PC-3 (cell line): ENCODE results near the gene EPS8. TPM values are rescaled to one million over a fixed set of nuclear protein-coding genes. Genes with fewer than 3 reads are reported as not detected.

ENCODE experiments used
- ATAC-seq: fragments of 200-7000 bp; cut with Tn5 transposase; 2 replicates; pipeline ENCODE4 v1.9.1; 2020; ENCODE audit warnings: mild to moderate bottlenecking, moderate library complexity
- BruUV-seq: library from RNA; stranded (reverse); fragments of 400-500 nt; replicated peaks from 2 replicates; lab custom pipeline; 2021; lab: Mats Ljungman, UMichigan
- CTCF ChIA-PET: fragments of 300-600 bp; sonication (Branson Sonifier 250); formaldehyde crosslinking; loops from one replicate; lab custom pipeline; 2022; ENCODE audit warnings: antibody characterized with exemption; lab: Charles Lee
- POLR2A ChIA-PET: fragments of 300-600 bp; sonication (Branson Sonifier 250); formaldehyde crosslinking; loops from one replicate; lab custom pipeline; 2022; ENCODE audit warnings: antibody characterized with exemption; ENCODE audit not compliant: unreplicated experiment; lab: Charles Lee
- DNase-seq: peaks from one replicate; pipeline ENCODE4 v3.0.0-alpha.2; 2015
- H2AFZ ChIP-seq: fragments of 300-600 bp; sonication (generic); 2 replicates; pipeline ENCODE4 v1.6.0; 2016; ENCODE audit warnings: antibody characterized with exemption, low read length
- H3F3A ChIP-seq: fragments of 300-600 bp; sonication (generic); one replicate; pipeline ENCODE4 v1.6.0; 2017; ENCODE audit warnings: antibody characterized with exemption, low read length, control low read depth, mild to moderate bottlenecking; ENCODE audit not compliant: unreplicated experiment
- H3K27ac ChIP-seq: fragments of 300-600 bp; sonication (generic); 2 replicates; pipeline ENCODE4 v1.5.1; 2016; ENCODE audit warnings: mild to moderate bottlenecking, low read length
- H3K27me3 ChIP-seq: fragments of 300-600 bp; sonication (generic); 2 replicates; pipeline ENCODE4 v1.6.1; 2016; ENCODE audit warnings: low read length, mixed read lengths
- H3K36me3 ChIP-seq: fragments of 300-600 bp; sonication (generic); 2 replicates; pipeline ENCODE4 v1.6.1; 2016; ENCODE audit warnings: low read depth, mixed run types, low read length, mixed read lengths
- H3K4me1 ChIP-seq: fragments of 300-600 bp; sonication (generic); 2 replicates; pipeline ENCODE4 v1.5.1; 2016; ENCODE audit warnings: low read length; ENCODE audit not compliant: insufficient read depth
- H3K4me2 ChIP-seq: fragments of 300-600 bp; sonication (generic); 2 replicates; pipeline ENCODE4 v1.6.0; 2016; ENCODE audit warnings: low read length
- H3K4me3 ChIP-seq: fragments of 300-600 bp; sonication (generic); 2 replicates; pipeline ENCODE4 v1.5.1; 2016; ENCODE audit warnings: mild to moderate bottlenecking, low read length, mixed read lengths
- H3K79me2 ChIP-seq: fragments of 300-600 bp; sonication (generic); 2 replicates; pipeline ENCODE4 v1.6.1; 2017; ENCODE audit warnings: low read length, mixed read lengths
- H3K9ac ChIP-seq: fragments of 300-600 bp; sonication (generic); 2 replicates; pipeline ENCODE4 v1.6.0; 2016; ENCODE audit warnings: mild to moderate bottlenecking, low read length
- H3K9me2 ChIP-seq: fragments of 300-600 bp; sonication (generic); replicated peaks from 2 replicates; pipeline ENCODE4 v1.6.1; 2016; ENCODE audit warnings: mixed run types, low read length, mixed read lengths
- H3K9me3 ChIP-seq: fragments of 300-600 bp; sonication (generic); 2 replicates; pipeline ENCODE4 v1.6.1; 2016; ENCODE audit warnings: low read length, mixed read lengths
- H4K20me1 ChIP-seq: fragments of 300-600 bp; sonication (generic); 2 replicates; pipeline ENCODE4 v1.6.1; 2016; ENCODE audit warnings: low read length, mixed read lengths
- CTCF ChIP-seq: fragments of 300-600 bp; sonication (generic); conservative IDR thresholded peaks from 2 replicates; pipeline ENCODE4 v1.5.1; 2017; ENCODE audit warnings: antibody characterized with exemption, low read depth, mild to moderate bottlenecking, low read length
- EZH2 ChIP-seq: fragments of 300-600 bp; sonication (generic); IDR thresholded peaks from one replicate; pipeline ENCODE4 v1.6.1; 2017; ENCODE audit warnings: antibody characterized with exemption, mild to moderate bottlenecking, low read length; ENCODE audit not compliant: unreplicated experiment
- EZH2phosphoT487 ChIP-seq: fragments of 300-600 bp; sonication (generic); IDR thresholded peaks from 2 replicates; pipeline ENCODE4 v1.6.1; 2018; ENCODE audit warnings: mild to moderate bottlenecking, antibody characterized with exemption, low read length, borderline replicate concordance
- intact Hi-C: fragments of 100-400 bp; cut with micrococcal nuclease; formaldehyde crosslinking; loops from 2 replicates; pipeline ENCODE4 v1.9.0; 2023
- total RNA-seq: library from RNA; depleted of rRNA; stranded (reverse); fragments of >200 nt; gene quantifications from 2 replicates; pipeline ENCODE4 v1.2.3, GENCODE V29; 2014

The EPS8 gene
- total RNA-seq, 1 experiment from 2014 or later: 47.4 TPM

DNA sequence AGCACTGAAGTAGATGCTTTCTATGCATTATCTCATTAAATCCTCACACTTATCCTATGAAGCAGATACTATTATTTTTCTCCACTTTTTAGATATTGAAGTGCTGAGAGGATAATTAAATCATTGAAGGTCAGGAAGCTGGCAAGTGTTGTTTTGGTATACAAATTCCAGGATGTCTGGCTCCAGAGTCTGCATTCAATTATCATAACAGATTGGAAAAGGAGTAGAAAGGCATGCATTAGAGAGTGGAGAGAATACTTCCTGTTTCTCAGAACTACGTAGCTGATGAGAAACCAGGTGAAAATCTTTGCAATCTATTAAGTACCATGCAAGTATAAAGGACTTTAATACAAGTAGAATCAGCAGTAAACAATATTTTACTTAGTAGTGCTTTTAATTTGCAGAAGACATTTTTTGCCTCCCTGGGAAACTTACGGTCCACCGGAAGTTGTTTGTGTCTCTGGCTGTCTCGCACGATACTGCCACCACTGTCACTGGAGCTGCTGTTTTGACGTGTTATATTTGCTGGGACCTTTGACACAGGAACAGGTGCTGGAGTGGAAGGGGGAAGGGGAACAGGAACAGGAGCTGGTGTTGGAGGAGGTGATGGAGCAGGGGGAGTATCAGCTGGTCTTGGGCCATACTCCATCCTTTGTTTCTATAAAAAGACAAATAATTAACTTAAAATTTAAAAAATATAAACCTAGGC lies 158.0 kb downstream of the EPS8 start:
- H3F3A ChIP-seq: peaks cover 4% of the 10 kb centered on the region
- peaks cover 61% of the 10 kb centered on the region for H3K4me1 ChIP-seq
- no peak for TF ChIP-seq CTCF
- no peak for TF ChIP-seq EZH2
- no peak for TF ChIP-seq EZH2phosphoT487
- intact Hi-C loops: no loop called here
- H3K79me2 ChIP-seq: no peaks in the 10 kb centered on the region
- no peak for DNase-seq
- H4K20me1 ChIP-seq: no peaks in the 10 kb centered on the region
- no peaks in the 10 kb centered on the region for H3K9me2 ChIP-seq
- POLR2A ChIA-PET: no interaction called here
- no TSS peak for BruUV-seq
- no peaks in the 10 kb centered on the region for H3K9me3 ChIP-seq
- H2AFZ ChIP-seq: no peak overlapping the region
- 0 out of 2 replicates have a peak, but pooled peaks cover 4% of the 10 kb centered on the region for H3K36me3 ChIP-seq
- H3K27me3 ChIP-seq: no peaks in the 10 kb centered on the region
- H3K4me3 ChIP-seq: no peak overlapping the region
- ATAC-seq: no peak
- CTCF ChIA-PET: no interaction called here
- H3K27ac ChIP-seq: peak overlapping the region; percentile 100
- no peak overlapping the region for H3K4me2 ChIP-seq
- H3K9ac ChIP-seq: peak overlapping the region; percentile 99

GRCh38 chr12:15629761-15630160 lies 159.4 kb downstream of the EPS8 start:
- H3F3A ChIP-seq: peaks cover 4% of the 10 kb centered on the region
- peak overlapping the region; percentile 99 for H3K9ac ChIP-seq
- H3K4me1 ChIP-seq: peaks cover 63% of the 10 kb centered on the region
- ChIA-PET CTCF (no interaction called here), POLR2A (no interaction called here)
- no peak for TF ChIP-seq EZH2
- TF ChIP-seq CTCF: no peak
- no peak for TF ChIP-seq EZH2phosphoT487
- no peaks in the 10 kb centered on the region for H3K9me3 ChIP-seq
- H3K4me2 ChIP-seq: peak overlapping the region; percentile 78
- H3K27me3 ChIP-seq: no peaks in the 10 kb centered on the region
- peak overlapping the region; percentile 42; the same call in 1 of the 2 replicates for H3K4me3 ChIP-seq
- DNase-seq (peak; percentile 75), ATAC-seq (peak; percentile 50)
- no peak overlapping the region for H2AFZ ChIP-seq
- intact Hi-C loops: loop anchor here (2.0 to 5.0 kb wide), 2 partner anchors 29 to 37 kb away; no protein-coding TSS in a partner anchor
- no peaks in the 10 kb centered on the region for H3K79me2 ChIP-seq
- no peaks in the 10 kb centered on the region for H3K9me2 ChIP-seq
- H3K36me3 ChIP-seq: 0 out of 2 replicates have a peak, but pooled peaks cover 4% of the 10 kb centered on the region
- BruUV-seq: no TSS peak
- peak overlapping the region; percentile 100 for H3K27ac ChIP-seq
- H4K20me1 ChIP-seq: no peaks in the 10 kb centered on the region

GRCh38 chr12:15629108-15629507 lies 160.1 kb downstream of the EPS8 start:
- intact Hi-C loops: loop anchor here (2.0 to 5.0 kb wide), 2 partner anchors 28 to 37 kb away; no protein-coding TSS in a partner anchor
- POLR2A ChIA-PET: no interaction called here
- CTCF ChIA-PET: no interaction called here
- no peaks in the 10 kb centered on the region for H3K27me3 ChIP-seq
- no peaks in the 10 kb centered on the region for H3K9me3 ChIP-seq
- H3F3A ChIP-seq: peaks cover 4% of the 10 kb centered on the region
- H3K4me1 ChIP-seq: peaks cover 68% of the 10 kb centered on the region
- DNase-seq (peak; percentile 90), ATAC-seq (peak; percentile 87)
- H3K36me3 ChIP-seq: peaks cover 4% of the 10 kb centered on the region; the same call in 1 of the 2 replicates
- H3K27ac ChIP-seq: peak overlapping the region; percentile 100
- peak overlapping the region; percentile 99 for H3K9ac ChIP-seq
- no peak overlapping the region for H2AFZ ChIP-seq
- H4K20me1 ChIP-seq: no peaks in the 10 kb centered on the region
- BruUV-seq: no TSS peak
- H3K9me2 ChIP-seq: no peaks in the 10 kb centered on the region
- peak overlapping the region; percentile 78 for H3K4me2 ChIP-seq
- TF ChIP-seq EZH2phosphoT487 (no peak), CTCF (no peak), EZH2 (no peak)
- no peak overlapping the region for H3K4me3 ChIP-seq
- H3K79me2 ChIP-seq: no peaks in the 10 kb centered on the region
